SHP77 treated with DMSO at 0.1 percent for 48 hours (cell line): ENCODE data around the gene RASIP1.

Source experiments
- DNase-seq: peaks from one replicate; lab custom pipeline; 2025; lab: John Stamatoyannopoulos, UW

The RASIP1 gene

GRCh38 chr19:48755084-48755641 is 14.8 kb upstream of the RASIP1 start, which contains the start of gene FGF21:
Gene FGF21 (plus strand): TSS chr19:48755524. CDS start chr19:48756237, 713 bp downstream.
- DNase-seq = peak; percentile 46

GRCh38 chr19:48752496-48753365 is 12.3 kb upstream of the RASIP1 start, which contains the start of gene FUT1:
Gene FUT1 (minus strand): TSS chr19:48752641. CDS start chr19:48751281, 1,360 bp downstream.
- DNase-seq = peak; percentile 55

- DNase-seq = no peak
Observed at GRCh38 chr19:48751845-48752495, 11.6 kb upstream of the RASIP1 start.

- no peak for DNase-seq
Observed at GRCh38 chr19:48750771-48751504, 10.5 kb upstream of the RASIP1 start.

GRCh38 chr19:48750351-48750750 is 9.9 kb upstream of the RASIP1 start:
- DNase-seq = no peak

- DNase-seq = no peak
Observed at GRCh38 chr19:48749571-48750198, 9.3 kb upstream of the RASIP1 start.

- no peak for DNase-seq
Observed at GRCh38 chr19:48746738-48747575, 6.5 kb upstream of the RASIP1 start, which contains the start of gene IZUMO1. Gene IZUMO1 (minus strand): TSS chr19:48746909. CDS start chr19:48745859, 1,050 bp downstream.

GRCh38 chr19:48746110-48746509 is 5.7 kb upstream of the RASIP1 start:
- DNase-seq = no peak

GRCh38 chr19:48745208-48745995 is 5.0 kb upstream of the RASIP1 start:
- DNase-seq = no peak

GRCh38 chr19:48742096-48742495 is 1.7 kb upstream of the RASIP1 start:
- no peak for DNase-seq

- DNase-seq = no peak
Observed at GRCh38 chr19:48741129-48741999, 954 bp upstream of the RASIP1 start.

GRCh38 chr19:48739404-48740163 is 826 bp downstream of the RASIP1 start:
- no peak for DNase-seq

- peak; percentile 81 for DNase-seq
Observed at GRCh38 chr19:48738557-48739403, 1.6 kb downstream of the RASIP1 start.

- no peak for DNase-seq
Observed at GRCh38 chr19:48737360-48737998, 2.9 kb downstream of the RASIP1 start.

GRCh38 chr19:48735031-48735615 is 5.3 kb downstream of the RASIP1 start:
- DNase-seq = no peak

- no peak for DNase-seq
Observed at GRCh38 chr19:48734625-48735024, 5.8 kb downstream of the RASIP1 start.
